Testis (tissue), 2 donors: ENCODE data around the gene SERGEF.

ENCODE experiments used
- POLR2A ChIP-seq: fragments of 450-650 bp; IDR thresholded peaks from one replicate; pipeline ENCODE4 v1.6.1; 2017; ENCODE audit warnings: antibody characterized with exemption, mild to moderate bottlenecking, moderate library complexity
- TF ChIP-seq, protein P1 (sequence below), 3 experiments: fragments of 450-650 bp in 2 of 3; fragments of 200-600 bp in 1 of 3; sonication (generic) in 1 of 3; IDR thresholded peaks; one replicate each; pipeline ENCODE4 v1.5.1; 2016 to 2019; ENCODE audit warnings: antibody characterized with exemption in 3 of 3, mild to moderate bottlenecking in 2 of 3, moderate library complexity in 1 of 3

DNA sequence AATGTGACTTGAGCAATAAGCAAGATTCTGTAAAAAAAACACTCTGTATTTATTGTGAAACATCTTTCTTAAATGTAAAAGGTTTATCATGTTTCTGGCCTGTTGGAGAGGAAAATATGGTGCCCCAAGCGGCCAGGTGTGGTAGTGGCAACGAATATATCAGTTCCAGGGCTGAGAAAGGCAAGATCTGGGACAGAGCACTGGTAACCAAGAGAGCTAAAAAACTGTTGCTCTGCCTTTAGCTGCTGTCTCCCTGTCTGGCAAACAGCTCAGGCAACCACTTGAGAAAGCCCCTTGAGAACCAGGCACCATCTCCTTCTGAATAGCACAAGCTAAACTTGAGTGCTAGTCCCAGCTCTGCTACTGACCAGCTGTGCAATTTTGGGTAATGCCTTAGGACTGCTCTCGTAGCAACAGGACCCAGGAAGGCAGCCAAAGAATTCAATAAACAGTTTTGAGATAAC lies 148.3 kb downstream of the SERGEF start:
- TF ChIP-seq, protein P1, sequence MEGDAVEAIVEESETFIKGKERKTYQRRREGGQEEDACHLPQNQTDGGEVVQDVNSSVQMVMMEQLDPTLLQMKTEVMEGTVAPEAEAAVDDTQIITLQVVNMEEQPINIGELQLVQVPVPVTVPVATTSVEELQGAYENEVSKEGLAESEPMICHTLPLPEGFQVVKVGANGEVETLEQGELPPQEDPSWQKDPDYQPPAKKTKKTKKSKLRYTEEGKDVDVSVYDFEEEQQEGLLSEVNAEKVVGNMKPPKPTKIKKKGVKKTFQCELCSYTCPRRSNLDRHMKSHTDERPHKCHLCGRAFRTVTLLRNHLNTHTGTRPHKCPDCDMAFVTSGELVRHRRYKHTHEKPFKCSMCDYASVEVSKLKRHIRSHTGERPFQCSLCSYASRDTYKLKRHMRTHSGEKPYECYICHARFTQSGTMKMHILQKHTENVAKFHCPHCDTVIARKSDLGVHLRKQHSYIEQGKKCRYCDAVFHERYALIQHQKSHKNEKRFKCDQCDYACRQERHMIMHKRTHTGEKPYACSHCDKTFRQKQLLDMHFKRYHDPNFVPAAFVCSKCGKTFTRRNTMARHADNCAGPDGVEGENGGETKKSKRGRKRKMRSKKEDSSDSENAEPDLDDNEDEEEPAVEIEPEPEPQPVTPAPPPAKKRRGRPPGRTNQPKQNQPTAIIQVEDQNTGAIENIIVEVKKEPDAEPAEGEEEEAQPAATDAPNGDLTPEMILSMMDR (IDR thresholded peaks at IDR 0.05) = no peak
- no peak for TF ChIP-seq POLR2A
